Measurements from ENCODE around the gene GOLGA8M. TPM values are rescaled to one million over a fixed set of nuclear protein-coding genes. Genes with fewer than 3 reads are reported as not detected.
"Not testable (repeated sequence)": the region's sequence is repeated elsewhere in the genome, so short reads cannot be mapped to it uniquely, and the experiment has no call there.

Gene GOLGA8M
- total RNA-seq, 1 experiment from 2014 or later, result not detected

GRCh38 chr15:28728061-28728460, 15.8 kb upstream of the GOLGA8M start:
- H3K27ac Mint-ChIP-seq (ENCODE audit: unreplicated experiment); intact Hi-C loops (cut with micrococcal nuclease; ENCODE audit: unreplicated experiment); POLR2A ChIA-PET; H3K9me3 ChIP-seq; CTCF ChIA-PET; H3K36me3 ChIP-seq (ENCODE audit: control insufficient read depth, insufficient read depth, low read length); H3K4me1 ChIP-seq; H3K9me3 Mint-ChIP-seq (ENCODE audit: unreplicated experiment); H3K4me3 ChIP-seq (ENCODE audit: low read depth, low read length); H3K27me3 ChIP-seq (replicated peaks; ENCODE audit: control insufficient read depth, insufficient read depth, low read length); H3K4me3 Mint-ChIP-seq (ENCODE audit: unreplicated experiment); BruUV-seq (replicated peaks); H3K4me1 Mint-ChIP-seq (ENCODE audit: low read depth, unreplicated experiment); H3K36me3 Mint-ChIP-seq (ENCODE audit: insufficient read depth, unreplicated experiment); H3K27me3 Mint-ChIP-seq (ENCODE audit: insufficient read depth, unreplicated experiment): not testable (repeated sequence)
- TF ChIP-seq CTCF (IDR thresholded peaks at IDR 0.05; ENCODE audit: insufficient read depth in 1 of 2, low read depth in 1 of 2, low read length in 1 of 2, severe bottlenecking in 1 of 2, unreplicated experiment in 1 of 2), result peak in 1 of 2 experiments; percentile 41
- DNase-seq, result peak; percentile 58 to 64

- H3K27me3 ChIP-seq (replicated peaks; ENCODE audit: control insufficient read depth, insufficient read depth, low read length); H3K4me3 ChIP-seq (ENCODE audit: low read depth, low read length); CTCF ChIA-PET; H3K9me3 ChIP-seq; H3K27ac Mint-ChIP-seq (ENCODE audit: unreplicated experiment); POLR2A ChIA-PET; BruUV-seq (replicated peaks); H3K4me1 ChIP-seq; H3K9me3 Mint-ChIP-seq (ENCODE audit: unreplicated experiment); H3K4me3 Mint-ChIP-seq (ENCODE audit: unreplicated experiment); intact Hi-C loops (cut with micrococcal nuclease; ENCODE audit: unreplicated experiment); DNase-seq; H3K27me3 Mint-ChIP-seq (ENCODE audit: insufficient read depth, unreplicated experiment); H3K36me3 Mint-ChIP-seq (ENCODE audit: insufficient read depth, unreplicated experiment); H3K4me1 Mint-ChIP-seq (ENCODE audit: low read depth, unreplicated experiment); H3K36me3 ChIP-seq (ENCODE audit: control insufficient read depth, insufficient read depth, low read length): not testable (repeated sequence)
Measured at GRCh38 chr15:28727026-28727425, 14.8 kb upstream of the GOLGA8M start.

GRCh38 chr15:28726102-28726501, 13.9 kb upstream of the GOLGA8M start:
- no peak overlapping the region for H3K4me3 Mint-ChIP-seq (ENCODE audit: unreplicated experiment)
- no peak for TF ChIP-seq CTCF (IDR thresholded peaks at IDR 0.05; ENCODE audit: insufficient read depth in 1 of 2, low read depth in 1 of 2, low read length in 1 of 2, severe bottlenecking in 1 of 2, unreplicated experiment in 1 of 2)
- H3K27me3 Mint-ChIP-seq (ENCODE audit: insufficient read depth, unreplicated experiment), result peaks cover 3% of the 10 kb centered on the region
- POLR2A ChIA-PET, result no interaction called here
- no TSS peak for BruUV-seq (replicated peaks)
- no peak overlapping the region for H3K27ac Mint-ChIP-seq (ENCODE audit: unreplicated experiment)
- H3K4me1 ChIP-seq, result no peaks in the 10 kb centered on the region
- no peaks in the 10 kb centered on the region for H3K27me3 ChIP-seq (replicated peaks; ENCODE audit: control insufficient read depth, insufficient read depth, low read length)
- H3K36me3 Mint-ChIP-seq (ENCODE audit: insufficient read depth, unreplicated experiment), result no peaks in the 10 kb centered on the region
- no peak for DNase-seq
- H3K9me3 Mint-ChIP-seq (ENCODE audit: unreplicated experiment), result no peaks in the 10 kb centered on the region
- intact Hi-C loops (cut with micrococcal nuclease; ENCODE audit: unreplicated experiment), result no loop called here
- H3K4me3 ChIP-seq (ENCODE audit: low read depth, low read length), result no peak overlapping the region
- H3K36me3 ChIP-seq (ENCODE audit: control insufficient read depth, insufficient read depth, low read length), result no peaks in the 10 kb centered on the region
- no peaks in the 10 kb centered on the region for H3K4me1 Mint-ChIP-seq (ENCODE audit: low read depth, unreplicated experiment)
- CTCF ChIA-PET, result no interaction called here
- H3K9me3 ChIP-seq, result no peaks in the 10 kb centered on the region

GRCh38 chr15:28725556-28725955, 13.3 kb upstream of the GOLGA8M start:
- Histone ChIP-seq H3K4me1 (no peaks in the 10 kb centered on the region), H3K36me3 (ENCODE audit: control insufficient read depth, insufficient read depth, low read length) (no peaks in the 10 kb centered on the region), H3K4me3 (ENCODE audit: low read depth, low read length) (no peak overlapping the region), H3K9me3 (no peaks in the 10 kb centered on the region), H3K27me3 (replicated peaks; ENCODE audit: control insufficient read depth, insufficient read depth, low read length) (no peaks in the 10 kb centered on the region)
- H3K27me3 Mint-ChIP-seq (ENCODE audit: insufficient read depth, unreplicated experiment), result peaks cover 3% of the 10 kb centered on the region
- no peaks in the 10 kb centered on the region for H3K36me3 Mint-ChIP-seq (ENCODE audit: insufficient read depth, unreplicated experiment)
- ChIA-PET POLR2A (no interaction called here), CTCF (no interaction called here)
- H3K4me3 Mint-ChIP-seq (ENCODE audit: unreplicated experiment), result no peak overlapping the region
- no peak for DNase-seq
- no peaks in the 10 kb centered on the region for H3K9me3 Mint-ChIP-seq (ENCODE audit: unreplicated experiment)
- no peaks in the 10 kb centered on the region for H3K4me1 Mint-ChIP-seq (ENCODE audit: low read depth, unreplicated experiment)
- intact Hi-C loops (cut with micrococcal nuclease; ENCODE audit: unreplicated experiment), result no loop called here
- BruUV-seq (replicated peaks), result no TSS peak
- H3K27ac Mint-ChIP-seq (ENCODE audit: unreplicated experiment), result no peak overlapping the region
- TF ChIP-seq CTCF (IDR thresholded peaks at IDR 0.05; ENCODE audit: insufficient read depth in 1 of 2, low read depth in 1 of 2, low read length in 1 of 2, severe bottlenecking in 1 of 2, unreplicated experiment in 1 of 2), result no peak

GRCh38 chr15:28723986-28724385, 11.8 kb upstream of the GOLGA8M start:
- H3K9me3 ChIP-seq; DNase-seq; H3K4me1 ChIP-seq; CTCF ChIA-PET; BruUV-seq (replicated peaks); H3K36me3 Mint-ChIP-seq (ENCODE audit: insufficient read depth, unreplicated experiment); H3K27me3 Mint-ChIP-seq (ENCODE audit: insufficient read depth, unreplicated experiment); H3K4me1 Mint-ChIP-seq (ENCODE audit: low read depth, unreplicated experiment); H3K27ac Mint-ChIP-seq (ENCODE audit: unreplicated experiment); POLR2A ChIA-PET; H3K4me3 Mint-ChIP-seq (ENCODE audit: unreplicated experiment); intact Hi-C loops (cut with micrococcal nuclease; ENCODE audit: unreplicated experiment); H3K4me3 ChIP-seq (ENCODE audit: low read depth, low read length); H3K36me3 ChIP-seq (ENCODE audit: control insufficient read depth, insufficient read depth, low read length); H3K27me3 ChIP-seq (replicated peaks; ENCODE audit: control insufficient read depth, insufficient read depth, low read length); H3K9me3 Mint-ChIP-seq (ENCODE audit: unreplicated experiment): not testable (repeated sequence)
